Activated T-helper 1 cell treated with anti-CD3 and anti-CD28 coated beads, Interleukin-2, amount 50 U/mL, for 16 hours (primary cell): ENCODE results near the gene COL6A2.
"Not testable (repeated sequence)": the region's sequence is repeated elsewhere in the genome, so short reads cannot be mapped to it uniquely, and the experiment has no call there.

ENCODE experiments used
- DNase-seq, 2 donors: peaks; one replicate each; pipeline ENCODE4 v3.0.0-alpha.2; 2020; ENCODE audit warnings: low read depth in 1 of 2, low spot score in 1 of 2

COL6A2 gene

GRCh38 chr21:46171996-46172862, 74.3 kb downstream of the COL6A2 start:
- DNase-seq = no peak

GRCh38 chr21:46172863-46173528, 75.1 kb downstream of the COL6A2 start:
- DNase-seq = no peak

GRCh38 chr21:46173573-46173972, 75.7 kb downstream of the COL6A2 start:
- DNase-seq = no peak

DNA sequence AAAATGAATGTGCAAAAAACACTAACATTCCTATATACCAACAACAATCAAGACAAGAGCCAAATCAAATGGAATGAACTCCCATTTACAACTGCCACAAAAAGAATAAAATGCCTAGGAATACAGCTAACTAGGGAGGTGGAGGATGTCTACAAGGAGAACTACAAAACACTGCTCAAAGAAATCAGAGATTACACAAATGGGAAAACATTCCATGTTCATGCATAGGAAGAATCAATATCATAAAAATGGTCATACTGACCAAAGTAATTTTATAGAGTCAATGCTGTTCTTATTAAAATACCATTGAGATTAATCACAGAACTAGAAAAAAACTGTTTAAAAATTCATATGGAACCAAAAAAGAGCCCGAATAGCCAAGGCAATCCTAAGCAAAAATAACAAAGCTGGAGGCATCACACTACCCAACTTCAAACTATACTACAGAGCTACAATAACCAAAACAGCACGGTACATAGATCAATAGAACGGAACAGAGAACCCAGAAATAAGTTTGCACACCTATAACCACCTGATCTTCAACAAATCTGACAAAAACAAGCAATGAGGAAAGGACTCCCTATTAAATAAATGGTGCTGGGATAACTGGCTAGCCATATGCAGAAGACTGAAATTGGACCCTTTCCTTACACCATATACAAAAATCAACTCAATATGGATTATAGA, 78.7 kb downstream of the COL6A2 start:
- not testable (repeated sequence) for DNase-seq

GRCh38 chr21:46178961-46179360, 81.0 kb downstream of the COL6A2 start:
- DNase-seq = no peak
